ENCODE results near the gene HNRNPF.
"Not testable (repeated sequence)": the region's sequence is repeated elsewhere in the genome, so short reads cannot be mapped to it uniquely, and the experiment has no call there.

The HNRNPF gene

DNA sequence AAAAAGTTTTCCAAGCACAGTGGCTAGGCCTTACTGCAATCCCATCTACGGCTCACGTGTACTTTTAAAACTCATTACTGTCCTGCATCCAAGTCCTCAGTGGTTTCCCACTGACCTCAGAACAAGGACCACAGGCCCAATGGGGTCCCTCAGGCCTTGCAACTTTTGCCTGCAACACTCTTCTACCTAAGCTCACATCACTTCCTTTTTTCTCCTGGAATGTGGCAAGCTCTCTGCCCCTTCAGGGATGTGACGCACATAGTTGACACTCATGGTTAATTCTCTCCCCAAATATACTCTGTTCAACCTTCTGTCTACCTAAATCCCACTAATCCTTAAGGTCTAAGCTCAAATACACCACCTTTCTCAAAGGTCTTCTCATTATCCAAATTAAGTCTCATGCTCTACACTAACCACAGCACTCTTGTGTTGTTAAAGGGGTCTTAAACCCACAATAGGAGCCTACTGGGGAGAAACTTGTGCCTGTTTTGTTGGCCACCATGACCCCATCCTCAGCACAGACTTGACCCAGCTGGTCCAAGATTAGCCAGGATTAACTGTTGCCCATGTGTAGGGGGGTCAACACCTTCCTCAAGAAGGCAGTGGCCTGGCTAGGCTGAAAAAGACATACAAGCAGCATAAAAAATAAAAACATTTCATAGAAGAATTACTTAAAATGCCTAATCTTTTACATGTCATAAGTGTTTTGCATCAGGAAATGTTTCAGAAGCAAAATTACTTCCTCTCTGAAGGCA, 15.2 kb downstream of the HNRNPF start:
- H3K27me3 ChIP-seq (ENCODE audit: control insufficient read depth, insufficient read depth, low read length) = no peaks in the 10 kb centered on the region
- H3K36me3 ChIP-seq (ENCODE audit: control insufficient read depth, low read depth, low read length) = peaks cover 68% of the 10 kb centered on the region
- no peak overlapping the region for H3K27ac ChIP-seq (ENCODE audit: low read length)
- H3K9me3 ChIP-seq (ENCODE audit: control insufficient read depth, low read depth, low read length) = no peaks in the 10 kb centered on the region
- H3K9ac ChIP-seq (ENCODE audit: low read length) = peak overlapping the region; percentile 98
- peak overlapping the region; percentile 90 for H3K4me3 ChIP-seq (ENCODE audit: low read length)
- H3K4me1 ChIP-seq (ENCODE audit: control insufficient read depth, low read depth, low read length) = peaks cover 16% of the 10 kb centered on the region

DNA sequence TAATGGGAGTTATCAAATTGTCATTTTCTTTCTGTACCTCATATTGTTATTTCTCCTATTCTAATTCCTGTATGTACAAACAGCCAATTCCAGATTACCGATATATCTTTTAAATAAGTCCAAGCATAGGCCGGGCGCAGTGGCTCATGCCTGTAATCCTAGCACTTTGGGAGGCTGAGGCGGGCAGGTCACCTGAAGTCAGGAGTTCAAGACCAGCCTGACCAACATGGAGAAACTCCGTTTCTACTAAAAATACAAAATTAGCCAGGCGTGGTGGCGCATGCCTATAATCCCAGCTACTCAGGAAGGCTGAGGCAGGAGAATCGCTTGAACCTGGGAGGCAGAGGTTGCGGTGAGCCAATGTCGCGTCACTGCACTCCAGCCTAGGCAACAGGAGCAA, 15.8 kb downstream of the HNRNPF start:
- Histone ChIP-seq H3K36me3 (ENCODE audit: control insufficient read depth, low read depth, low read length) (peaks cover 73% of the 10 kb centered on the region), H3K4me1 (ENCODE audit: control insufficient read depth, low read depth, low read length) (peaks cover 16% of the 10 kb centered on the region)
- not testable (repeated sequence) for H3K27me3 ChIP-seq (ENCODE audit: control insufficient read depth, insufficient read depth, low read length); H3K9ac ChIP-seq (ENCODE audit: low read length); H3K4me3 ChIP-seq (ENCODE audit: low read length); H3K9me3 ChIP-seq (ENCODE audit: control insufficient read depth, low read depth, low read length); H3K27ac ChIP-seq (ENCODE audit: low read length)

DNA sequence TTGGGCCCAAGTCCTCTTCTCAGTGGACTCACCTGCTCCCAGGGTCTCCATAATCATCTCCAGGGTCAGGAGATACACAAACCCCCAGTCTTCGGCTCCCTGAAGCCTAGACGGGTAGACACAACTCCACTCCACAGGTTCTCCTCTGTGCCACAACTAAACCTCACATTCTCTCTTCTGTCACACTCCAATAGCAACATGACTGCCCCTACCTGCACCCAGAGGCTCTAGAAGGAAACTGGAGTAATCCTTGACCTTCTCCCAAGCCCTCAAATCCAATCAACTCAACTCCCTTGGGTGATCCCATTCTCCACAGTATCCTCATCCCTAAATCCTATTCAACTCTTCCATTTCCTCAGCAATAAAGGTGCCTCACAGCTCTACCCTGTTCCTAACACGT, 16.2 kb downstream of the HNRNPF start:
- Histone ChIP-seq H3K27ac (ENCODE audit: low read length) (no peak overlapping the region), H3K9me3 (ENCODE audit: control insufficient read depth, low read depth, low read length) (no peaks in the 10 kb centered on the region), H3K36me3 (ENCODE audit: control insufficient read depth, low read depth, low read length) (peaks cover 77% of the 10 kb centered on the region), H3K4me3 (ENCODE audit: low read length) (no peak overlapping the region), H3K4me1 (ENCODE audit: control insufficient read depth, low read depth, low read length) (peaks cover 12% of the 10 kb centered on the region), H3K9ac (ENCODE audit: low read length) (no peak overlapping the region), H3K27me3 (ENCODE audit: control insufficient read depth, insufficient read depth, low read length) (no peaks in the 10 kb centered on the region)

DNA sequence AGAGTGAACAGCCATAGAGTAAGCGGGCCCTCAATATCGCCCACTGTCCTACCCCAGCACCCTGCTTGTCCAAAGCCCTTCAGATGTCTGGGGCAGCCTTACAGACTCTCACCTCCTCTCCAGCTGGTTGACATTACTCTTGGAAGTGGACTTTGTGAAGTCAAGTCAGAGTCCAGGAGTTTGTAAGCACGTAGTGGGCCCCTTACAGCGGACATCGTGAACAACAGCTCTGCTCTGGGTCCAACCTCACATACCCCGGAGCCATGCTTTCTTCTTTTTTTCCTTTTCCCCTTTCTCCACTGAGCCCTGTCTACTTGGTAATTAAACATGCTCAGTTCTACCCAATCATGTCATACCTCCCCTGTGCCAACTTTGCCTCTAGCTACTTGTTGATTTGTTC, 17.5 kb downstream of the HNRNPF start:
- H3K4me3 ChIP-seq (ENCODE audit: low read length) = no peak overlapping the region

DNA sequence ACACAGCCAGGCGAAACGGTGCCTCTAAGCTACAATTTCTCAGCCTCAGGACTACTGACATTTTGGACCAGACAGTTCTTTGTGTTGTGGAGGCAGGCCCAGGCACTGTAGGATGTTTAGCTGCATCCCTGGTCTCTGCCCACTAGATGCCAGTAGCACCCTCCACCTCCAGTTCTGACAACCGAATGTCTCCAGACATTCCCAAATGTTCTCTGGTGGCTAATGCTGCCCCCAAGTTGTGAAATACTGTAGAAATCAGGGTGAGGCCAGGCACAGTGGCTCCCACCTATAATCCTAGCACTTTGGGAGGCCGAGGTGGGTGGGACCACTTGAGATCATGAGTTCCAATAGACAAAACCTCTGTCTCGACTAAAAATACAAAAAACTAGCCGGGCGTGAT, 18.2 kb downstream of the HNRNPF start:
- H3K9ac ChIP-seq (ENCODE audit: low read length) = no peak overlapping the region

More for the DNA sequence above, 17.5 kb downstream of the HNRNPF start:
- peaks cover 90% of the 10 kb centered on the region for H3K36me3 ChIP-seq (ENCODE audit: control insufficient read depth, low read depth, low read length)
- no peaks in the 10 kb centered on the region for H3K27me3 ChIP-seq (ENCODE audit: control insufficient read depth, insufficient read depth, low read length)
- H3K4me1 ChIP-seq (ENCODE audit: control insufficient read depth, low read depth, low read length) = peaks cover 12% of the 10 kb centered on the region
- no peak overlapping the region for H3K9ac ChIP-seq (ENCODE audit: low read length)
- H3K9me3 ChIP-seq (ENCODE audit: control insufficient read depth, low read depth, low read length) = no peaks in the 10 kb centered on the region
- H3K27ac ChIP-seq (ENCODE audit: low read length) = no peak overlapping the region

DNA sequence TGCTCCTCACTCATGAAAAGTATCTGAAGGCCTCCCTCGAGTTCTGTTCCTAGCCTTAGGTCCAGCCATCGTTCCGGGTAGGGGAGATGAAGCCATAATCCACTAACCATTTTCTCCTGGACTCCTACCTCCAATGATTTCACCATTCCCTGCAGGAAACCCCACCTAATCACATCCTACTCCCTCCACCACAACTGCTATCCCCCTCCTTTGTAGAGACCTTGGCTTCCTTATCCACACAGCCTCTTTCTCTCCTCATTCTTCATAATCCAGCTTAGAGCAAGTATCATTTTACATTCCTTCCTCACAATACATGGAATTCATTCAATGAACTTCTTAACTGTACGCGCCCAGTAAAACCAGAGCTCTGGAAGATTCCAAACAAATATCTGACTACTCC, 18.7 kb downstream of the HNRNPF start:
- no peak overlapping the region for H3K27ac ChIP-seq (ENCODE audit: low read length)
- H3K4me3 ChIP-seq (ENCODE audit: low read length) = no peak overlapping the region
- H3K36me3 ChIP-seq (ENCODE audit: control insufficient read depth, low read depth, low read length) = peaks cover 99% of the 10 kb centered on the region
- H3K9me3 ChIP-seq (ENCODE audit: control insufficient read depth, low read depth, low read length) = no peaks in the 10 kb centered on the region
- H3K27me3 ChIP-seq (ENCODE audit: control insufficient read depth, insufficient read depth, low read length) = no peaks in the 10 kb centered on the region
- H3K4me1 ChIP-seq (ENCODE audit: control insufficient read depth, low read depth, low read length) = peaks cover 10% of the 10 kb centered on the region
- no peak overlapping the region for H3K9ac ChIP-seq (ENCODE audit: low read length)

More for the DNA sequence above, 18.2 kb downstream of the HNRNPF start:
- Histone ChIP-seq H3K27me3 (ENCODE audit: control insufficient read depth, insufficient read depth, low read length) (no peaks in the 10 kb centered on the region), H3K4me3 (ENCODE audit: low read length) (no peak overlapping the region), H3K4me1 (ENCODE audit: control insufficient read depth, low read depth, low read length) (peaks cover 12% of the 10 kb centered on the region), H3K27ac (ENCODE audit: low read length) (no peak overlapping the region), H3K9me3 (ENCODE audit: control insufficient read depth, low read depth, low read length) (no peaks in the 10 kb centered on the region), H3K36me3 (ENCODE audit: control insufficient read depth, low read depth, low read length) (peaks cover 97% of the 10 kb centered on the region)

DNA sequence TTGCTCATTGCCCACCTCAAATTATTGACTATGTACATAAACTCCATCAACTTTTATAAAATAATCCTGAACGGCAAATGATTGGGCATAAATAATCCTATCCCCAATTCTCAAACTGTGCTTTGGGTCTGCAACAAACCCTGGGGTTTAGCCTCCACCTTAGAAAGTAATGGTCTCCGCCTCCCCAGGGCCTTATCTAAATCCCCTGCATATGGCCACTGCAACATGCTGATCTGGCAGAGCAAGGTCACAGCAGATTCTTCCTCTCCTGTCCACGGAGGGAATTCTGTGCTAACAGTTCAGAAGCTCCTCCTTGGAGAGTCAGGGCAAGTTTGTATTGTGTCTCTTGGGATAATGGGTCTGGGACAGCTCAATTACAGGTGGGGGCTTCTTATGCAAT, 19.1 kb downstream of the HNRNPF start:
- Histone ChIP-seq H3K27ac (ENCODE audit: low read length) (no peak overlapping the region), H3K36me3 (ENCODE audit: control insufficient read depth, low read depth, low read length) (peaks cover 97% of the 10 kb centered on the region), H3K27me3 (ENCODE audit: control insufficient read depth, insufficient read depth, low read length) (no peaks in the 10 kb centered on the region), H3K9me3 (ENCODE audit: control insufficient read depth, low read depth, low read length) (no peaks in the 10 kb centered on the region), H3K4me3 (ENCODE audit: low read length) (no peak overlapping the region), H3K9ac (ENCODE audit: low read length) (no peak overlapping the region), H3K4me1 (ENCODE audit: control insufficient read depth, low read depth, low read length) (peaks cover 6% of the 10 kb centered on the region)

DNA sequence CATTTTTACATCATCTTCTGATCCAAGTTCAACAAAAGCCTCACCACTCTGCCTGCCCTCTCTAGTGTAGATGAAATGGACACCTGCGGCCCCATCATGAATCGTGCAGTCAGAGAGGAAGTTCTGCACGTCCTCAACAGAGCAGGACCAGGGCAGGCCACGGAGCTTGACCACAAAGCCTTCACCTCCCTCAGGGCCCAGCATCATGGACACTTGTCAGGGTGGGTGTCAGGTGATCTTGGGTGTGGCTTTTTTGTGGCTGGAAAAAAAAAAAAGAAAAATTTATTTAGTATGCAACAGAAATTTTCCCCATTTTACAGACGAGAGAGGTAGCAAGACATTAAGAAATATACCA, 21.3 kb downstream of the HNRNPF start:
- H3K36me3 ChIP-seq (ENCODE audit: control insufficient read depth, low read depth, low read length) = peaks cover 75% of the 10 kb centered on the region
- H3K27me3 ChIP-seq (ENCODE audit: control insufficient read depth, insufficient read depth, low read length) = no peaks in the 10 kb centered on the region
- H3K4me1 ChIP-seq (ENCODE audit: control insufficient read depth, low read depth, low read length) = no peaks in the 10 kb centered on the region
- H3K9me3 ChIP-seq (ENCODE audit: control insufficient read depth, low read depth, low read length) = no peaks in the 10 kb centered on the region
- no peak overlapping the region for H3K9ac ChIP-seq (ENCODE audit: low read length)
- no peak overlapping the region for H3K4me3 ChIP-seq (ENCODE audit: low read length)
- H3K27ac ChIP-seq (ENCODE audit: low read length) = no peak overlapping the region

DNA sequence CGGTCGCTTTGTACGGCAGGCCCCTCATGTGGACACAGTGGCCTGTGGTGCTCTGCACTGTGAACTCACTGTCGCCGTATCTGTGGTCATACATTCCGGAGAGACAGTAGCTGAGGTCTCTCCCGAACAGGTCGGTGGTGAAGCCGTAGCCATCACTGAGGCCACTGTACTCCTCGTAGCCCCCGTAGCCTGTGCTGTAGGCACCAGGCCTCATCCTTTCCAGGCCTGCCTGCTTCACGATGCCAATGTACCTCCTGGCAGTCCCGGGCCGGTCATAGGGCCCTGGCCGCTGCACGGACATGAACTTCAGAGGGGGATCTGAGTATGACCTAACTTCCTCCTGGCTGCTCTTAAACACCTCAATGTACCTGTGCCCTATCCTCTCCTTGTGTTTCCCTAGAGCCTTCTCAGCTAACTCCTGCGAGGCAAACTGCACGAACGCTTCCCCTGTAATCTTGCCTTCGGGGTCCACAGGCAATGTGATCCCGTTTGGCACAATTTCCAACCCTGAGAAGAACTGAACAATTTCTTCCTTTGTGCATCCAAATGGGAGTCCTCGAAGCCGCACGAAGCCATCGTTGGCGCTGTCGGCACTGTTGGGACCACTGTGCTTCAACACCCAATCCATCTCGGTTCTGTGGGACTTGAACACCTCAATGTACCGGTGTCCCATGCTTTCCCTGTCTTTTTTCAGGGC, 21.9 kb downstream of the HNRNPF start:
- Histone ChIP-seq H3K4me1 (ENCODE audit: control insufficient read depth, low read depth, low read length) (no peaks in the 10 kb centered on the region), H3K36me3 (ENCODE audit: control insufficient read depth, low read depth, low read length) (peaks cover 69% of the 10 kb centered on the region), H3K4me3 (ENCODE audit: low read length) (no peak overlapping the region), H3K27ac (ENCODE audit: low read length) (no peak overlapping the region), H3K9me3 (ENCODE audit: control insufficient read depth, low read depth, low read length) (no peaks in the 10 kb centered on the region), H3K9ac (ENCODE audit: low read length) (no peak overlapping the region), H3K27me3 (ENCODE audit: control insufficient read depth, insufficient read depth, low read length) (no peaks in the 10 kb centered on the region)

DNA sequence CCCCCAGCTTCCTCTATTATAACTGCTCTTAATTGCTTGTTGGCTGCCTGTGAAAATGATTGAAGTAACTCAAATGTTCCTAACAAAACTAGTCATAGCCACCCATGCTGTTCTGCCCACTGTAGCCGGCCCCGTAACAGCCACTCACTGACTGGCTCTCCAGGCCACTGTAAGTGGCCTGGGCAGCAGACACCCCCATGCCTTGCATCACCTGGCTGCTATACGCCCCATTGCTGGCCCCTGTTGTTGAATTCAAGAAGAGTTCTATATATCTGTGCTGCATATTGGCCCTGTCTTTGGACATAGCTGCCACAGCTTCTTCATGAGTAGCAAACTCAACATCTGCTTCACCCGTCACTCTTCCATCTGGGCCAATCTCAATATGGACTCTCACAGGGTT, 22.4 kb downstream of the HNRNPF start:
- Histone ChIP-seq H3K9ac (ENCODE audit: low read length) (no peak overlapping the region), H3K27ac (ENCODE audit: low read length) (no peak overlapping the region), H3K9me3 (ENCODE audit: control insufficient read depth, low read depth, low read length) (no peaks in the 10 kb centered on the region), H3K36me3 (ENCODE audit: control insufficient read depth, low read depth, low read length) (peaks cover 64% of the 10 kb centered on the region), H3K4me1 (ENCODE audit: control insufficient read depth, low read depth, low read length) (no peaks in the 10 kb centered on the region), H3K27me3 (ENCODE audit: control insufficient read depth, insufficient read depth, low read length) (no peaks in the 10 kb centered on the region), H3K4me3 (ENCODE audit: low read length) (no peak overlapping the region)

DNA sequence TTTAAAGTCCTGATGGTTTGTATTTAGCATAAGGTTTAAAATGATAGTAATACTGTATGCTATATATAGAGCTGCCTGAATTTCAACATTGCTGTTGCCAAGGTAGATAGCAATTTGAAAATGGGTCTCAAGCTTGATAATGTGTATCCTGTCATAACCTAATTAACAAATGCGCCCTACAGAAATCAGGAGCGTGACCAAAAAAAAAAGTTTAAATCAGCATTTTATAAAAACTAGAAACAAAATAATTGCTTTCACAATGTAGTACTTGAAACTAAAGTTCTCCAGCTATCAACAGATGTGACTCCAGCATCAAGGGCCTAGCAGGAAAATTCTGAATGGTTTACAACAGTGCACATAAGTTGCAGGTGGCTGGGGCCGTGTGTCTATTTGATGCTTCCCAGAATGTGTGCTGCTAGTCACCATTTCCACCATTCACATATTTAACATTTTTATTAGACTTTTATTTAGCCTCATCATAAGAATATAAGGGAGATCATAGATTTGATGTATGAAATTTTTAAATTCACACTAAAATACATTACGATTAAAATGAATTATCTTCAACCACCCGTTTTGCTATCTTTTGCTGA, 23.5 kb downstream of the HNRNPF start:
- Histone ChIP-seq H3K36me3 (ENCODE audit: control insufficient read depth, low read depth, low read length) (peaks cover 54% of the 10 kb centered on the region), H3K27ac (ENCODE audit: low read length) (no peak overlapping the region), H3K4me1 (ENCODE audit: control insufficient read depth, low read depth, low read length) (no peaks in the 10 kb centered on the region), H3K27me3 (ENCODE audit: control insufficient read depth, insufficient read depth, low read length) (no peaks in the 10 kb centered on the region), H3K4me3 (ENCODE audit: low read length) (no peak overlapping the region), H3K9ac (ENCODE audit: low read length) (no peak overlapping the region), H3K9me3 (ENCODE audit: control insufficient read depth, low read depth, low read length) (no peaks in the 10 kb centered on the region)

All from iPS-18a (cell line).